ENCODE measurements around the gene GBX1.

The GBX1 gene

DNA sequence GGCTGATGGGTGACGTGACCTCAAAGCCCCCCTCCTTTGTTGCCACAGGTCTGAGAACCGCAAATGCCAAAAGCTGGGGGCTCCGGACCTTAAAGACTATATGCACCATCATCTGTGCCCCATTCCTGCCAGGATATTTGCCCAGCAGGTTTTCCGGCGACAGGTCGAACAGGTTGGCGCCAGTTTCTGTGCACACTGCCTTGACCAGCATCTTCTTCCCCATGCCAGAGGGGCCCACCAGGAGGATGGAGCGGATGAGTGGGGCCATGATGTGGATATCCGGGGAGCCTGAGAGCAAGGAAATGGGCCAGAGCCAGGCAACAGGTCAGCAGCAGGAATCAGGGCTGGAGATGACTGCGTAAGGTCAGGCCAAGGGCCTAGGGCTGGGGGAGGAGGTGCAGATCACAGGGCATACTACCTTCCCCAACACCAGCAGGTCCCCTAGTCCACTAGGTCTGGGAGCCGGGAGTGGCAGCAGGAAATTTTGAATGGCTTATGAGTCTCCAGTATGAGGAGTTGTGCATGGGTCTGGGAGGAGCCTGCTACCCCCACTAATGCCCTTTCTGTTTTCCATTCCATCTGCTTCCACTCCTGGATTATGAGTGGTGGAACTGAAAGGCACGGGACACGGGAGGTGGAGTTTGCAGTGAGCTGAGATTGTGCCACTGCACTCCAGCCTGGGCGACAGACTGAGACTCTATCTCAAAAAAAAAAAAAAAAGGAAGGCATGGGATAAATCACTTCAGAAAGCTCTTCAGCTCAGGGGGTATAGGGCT lies 25.9 kb upstream of the GBX1 start:
- no peak for DNase-seq

DNA sequence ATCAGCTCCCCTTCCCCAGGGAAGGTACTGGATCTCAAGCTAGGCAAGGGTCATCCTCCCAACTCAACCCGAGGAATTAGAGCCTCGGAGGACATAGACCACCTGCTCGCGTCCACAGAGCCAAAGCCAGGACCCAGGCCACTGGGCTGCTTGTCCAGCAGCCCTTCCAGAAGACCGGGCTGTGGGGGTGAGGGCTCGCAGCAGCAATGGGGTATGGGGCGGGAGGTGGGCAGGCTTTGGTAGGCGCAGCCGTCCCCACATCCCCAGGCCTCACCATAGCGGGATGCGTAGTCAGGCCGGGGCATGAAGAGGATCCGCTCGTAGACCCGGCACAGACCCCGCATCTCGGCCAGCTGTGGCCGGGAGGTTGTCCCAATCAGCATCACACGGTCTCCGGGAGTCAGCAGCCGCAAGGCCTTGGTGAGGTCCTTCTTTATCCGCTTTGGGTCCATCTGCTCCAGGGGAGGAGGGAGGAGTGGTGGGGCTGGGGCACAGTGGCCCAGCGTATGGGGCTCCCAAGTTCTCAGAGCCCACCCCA lies 24.6 kb upstream of the GBX1 start:
- no peak for DNase-seq

DNA sequence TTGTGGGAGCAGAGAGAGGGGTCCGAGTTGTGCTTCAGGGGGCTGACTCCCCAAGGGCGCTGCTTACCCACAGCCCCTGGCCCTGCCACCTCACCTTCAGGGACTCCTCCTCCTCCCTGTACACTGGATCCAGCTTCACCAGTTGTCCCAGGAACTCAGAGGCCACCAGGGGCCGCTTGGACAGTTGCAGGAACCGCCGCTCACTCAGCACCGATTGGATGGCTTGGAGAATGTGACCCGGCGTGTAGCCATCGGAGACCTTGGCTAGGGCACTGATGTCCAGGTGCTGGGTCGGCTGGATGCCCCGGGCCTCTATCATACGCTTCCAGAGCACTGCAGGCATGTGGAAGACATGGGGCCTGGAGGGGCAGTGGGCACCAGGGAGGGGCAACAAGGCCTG lies 24.1 kb upstream of the GBX1 start:
- no peak for DNase-seq

DNA sequence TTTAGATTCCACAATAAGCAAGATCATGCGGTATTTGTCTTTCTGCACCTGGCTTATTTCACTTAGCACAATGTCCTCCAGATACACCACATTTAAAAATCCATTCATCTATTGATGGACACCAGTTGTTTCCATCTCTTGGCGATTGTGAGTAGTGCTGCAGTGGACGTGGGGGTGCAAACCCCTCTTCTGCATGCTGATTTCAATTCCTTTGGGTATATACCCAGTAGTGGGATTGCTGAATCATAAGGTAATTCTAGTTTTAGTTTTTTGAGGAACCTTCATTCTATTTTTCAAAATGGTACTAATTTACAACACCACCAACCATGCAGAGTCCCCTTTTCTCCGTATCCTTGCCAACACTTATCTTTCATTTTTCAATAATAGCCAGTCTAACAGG lies 21.5 kb upstream of the GBX1 start:
- no peak for DNase-seq

DNA sequence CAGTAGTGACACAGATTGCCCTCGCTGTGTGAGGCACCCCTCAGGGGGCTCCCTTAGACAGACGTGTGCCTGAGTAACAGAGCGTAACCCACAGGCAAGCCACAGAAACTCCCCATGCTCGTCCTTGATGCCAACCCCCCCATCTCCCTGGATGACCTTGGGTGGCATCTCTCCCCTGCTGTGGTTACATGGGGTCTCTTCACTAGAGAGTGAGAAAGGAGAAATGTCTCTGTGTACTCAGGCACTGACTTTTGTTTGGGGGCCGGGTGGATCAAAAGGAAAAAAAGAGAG lies 20.7 kb upstream of the GBX1 start:
- no peak for DNase-seq

DNA sequence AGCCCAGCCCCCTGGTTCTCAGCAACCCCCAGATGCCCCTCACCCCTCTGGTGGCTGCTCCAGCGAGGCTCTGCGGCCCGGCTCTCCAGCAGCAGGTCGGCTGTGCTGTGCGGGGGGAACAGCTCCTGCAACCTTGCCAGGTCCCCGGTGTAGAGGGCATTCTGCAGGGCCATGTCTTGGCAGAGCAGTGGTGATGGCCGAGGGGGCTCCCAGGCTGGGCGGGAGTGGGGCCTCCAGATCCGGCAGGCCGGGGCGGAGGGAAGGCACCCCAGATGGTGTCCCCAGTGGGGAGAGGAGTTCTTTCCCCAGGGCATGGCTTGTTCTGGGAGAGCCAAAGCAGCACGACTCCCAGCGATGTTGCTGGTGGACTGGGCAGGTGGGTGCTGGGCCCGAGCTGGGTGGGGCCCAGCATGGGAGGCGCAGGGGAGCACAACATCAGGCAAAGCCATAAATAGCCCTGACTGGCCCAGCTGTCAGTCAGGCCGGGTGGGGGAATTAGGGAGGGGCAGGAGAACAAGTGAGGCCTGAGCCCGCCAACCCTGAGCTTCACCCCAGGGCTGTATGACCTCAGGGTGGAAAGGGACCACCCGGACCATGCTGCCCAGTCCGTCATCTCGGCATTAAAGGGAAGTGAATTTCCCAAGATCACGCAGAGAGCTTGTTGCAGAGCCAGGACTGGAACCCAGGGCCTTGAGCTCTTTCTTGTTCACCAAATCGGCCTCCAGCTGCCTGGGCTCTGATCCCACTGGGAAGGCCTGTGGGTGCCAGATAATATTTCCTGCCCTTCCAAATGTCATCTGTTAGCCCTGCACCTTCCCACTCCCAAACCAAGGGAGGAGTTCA lies 20.1 kb upstream of the GBX1 start:
- DNase-seq = no peak

DNA sequence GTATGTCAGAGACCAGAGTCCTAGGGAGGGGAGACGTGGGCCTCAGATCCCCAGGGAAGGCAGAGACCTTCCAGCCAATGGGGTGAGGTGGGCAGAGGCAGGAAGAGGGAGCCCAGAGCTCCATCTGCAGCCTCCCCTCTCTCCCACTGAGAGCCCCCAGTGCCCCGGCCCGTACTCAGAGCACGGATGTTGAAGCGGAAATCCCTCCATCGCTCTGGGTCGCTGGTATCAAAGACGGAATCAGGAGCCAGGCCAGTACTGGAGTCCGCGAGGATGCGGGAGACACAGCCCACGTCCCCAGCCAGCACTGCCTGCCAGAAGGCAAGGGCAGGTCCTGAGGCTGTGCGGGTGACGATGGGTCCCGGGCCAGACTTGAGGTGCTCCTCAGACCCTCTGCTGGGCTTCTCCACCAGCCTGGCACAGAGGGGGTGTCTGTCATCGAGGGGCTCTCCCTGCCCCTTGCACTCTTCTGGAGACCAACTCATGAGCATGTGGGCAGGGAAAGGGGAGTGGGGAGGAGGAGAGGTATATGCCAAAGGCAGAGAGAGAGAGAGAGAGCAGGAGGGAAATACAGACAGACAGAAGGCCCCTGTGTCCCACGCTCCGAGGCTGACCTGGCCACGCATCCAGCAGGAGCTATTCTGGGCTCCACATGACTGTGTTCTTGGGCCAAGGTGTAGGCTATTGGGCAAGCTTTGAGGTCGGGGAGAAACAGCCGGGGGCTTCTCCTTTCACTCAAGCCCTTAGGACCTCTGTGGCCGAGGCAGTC lies 19.3 kb upstream of the GBX1 start, which contains the start of gene ASB10:
Gene ASB10, minus strand, starts transcription at position 611 of the 769 bp plus-strand sequence. Its CDS starts 120 bp downstream, at position 491.
- DNase-seq = no peak

DNA sequence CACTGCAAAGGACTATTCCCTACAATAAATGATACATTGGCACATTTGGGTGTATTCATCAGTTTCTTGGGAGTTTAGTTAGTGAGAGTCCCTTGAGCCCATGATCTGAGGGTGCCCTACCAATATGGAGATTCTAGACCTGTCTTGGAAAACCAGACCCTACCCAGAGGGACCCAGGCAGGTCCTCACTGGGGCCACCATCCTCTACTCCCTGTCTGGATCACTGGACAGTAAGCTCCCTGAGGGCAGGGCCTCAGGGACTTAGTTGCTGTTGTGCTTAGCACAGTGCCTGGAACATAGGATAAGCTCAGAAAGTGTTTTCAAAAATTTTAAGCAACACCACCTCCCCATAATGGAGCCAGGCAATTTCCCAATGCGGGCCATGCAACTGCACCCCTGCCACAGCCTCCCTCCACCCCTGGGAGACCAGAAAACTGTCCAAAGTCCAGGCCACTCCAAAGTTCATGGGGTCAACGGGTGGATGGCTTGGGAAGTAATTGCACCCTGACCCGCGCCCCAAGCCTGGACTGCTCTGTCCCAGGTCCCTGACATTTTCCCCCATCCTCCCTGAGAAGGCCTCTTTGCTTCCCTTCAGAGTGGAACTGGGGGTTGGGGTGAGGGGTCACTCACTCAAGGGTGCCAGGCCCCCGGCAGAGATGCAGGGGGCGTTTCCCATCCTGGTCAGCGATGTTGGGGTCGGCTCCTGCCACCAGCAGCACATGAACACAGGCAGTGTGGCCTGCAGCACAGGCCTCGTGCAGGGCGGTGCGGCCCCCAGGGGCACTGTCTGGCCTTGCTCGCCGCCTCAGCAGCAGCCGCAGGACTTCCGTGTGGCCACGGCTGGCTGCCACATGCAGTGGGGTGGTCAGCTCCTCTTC lies 18.5 kb upstream of the GBX1 start:
- no peak for DNase-seq

DNA sequence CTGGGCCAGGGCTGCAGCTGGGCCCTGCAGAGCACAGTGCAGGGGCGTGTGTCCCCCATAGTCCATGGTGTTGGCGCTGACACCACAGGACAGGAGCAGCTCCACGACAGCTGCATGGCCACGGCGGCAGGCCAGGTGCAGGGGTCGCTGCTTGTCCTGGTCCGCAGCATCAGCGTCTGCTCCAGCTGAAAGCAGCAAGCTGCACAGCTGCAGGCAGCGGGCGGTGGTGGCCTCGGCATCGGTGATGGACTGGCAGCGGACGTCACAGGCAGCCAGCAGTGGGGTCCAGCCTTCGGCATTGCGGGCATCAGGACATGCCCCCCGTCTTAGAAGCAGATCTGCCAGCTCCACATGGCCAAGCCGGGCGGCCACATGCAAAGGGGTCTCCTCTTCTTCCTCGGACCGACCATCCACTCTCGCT lies 13.5 kb upstream of the GBX1 start:
- DNase-seq = no peak

DNA sequence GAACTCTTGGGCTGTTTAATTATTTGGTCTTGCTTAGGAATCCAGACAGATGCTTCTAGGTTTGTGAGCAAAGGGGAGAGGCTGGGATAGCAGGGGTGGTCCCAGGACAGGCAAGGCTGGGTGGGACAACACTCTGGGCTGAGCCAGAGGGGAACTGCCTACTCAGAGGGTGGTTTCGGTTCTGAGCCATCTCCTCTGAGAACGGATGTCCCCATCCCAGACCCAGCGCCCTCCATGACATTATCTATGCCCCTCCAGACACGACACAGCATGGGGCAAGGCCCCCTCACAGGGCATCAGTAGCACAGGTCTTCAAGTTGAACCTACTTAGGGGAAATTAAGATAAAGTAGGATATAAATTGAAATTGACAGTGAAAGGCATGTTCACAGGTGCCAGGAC lies 12.5 kb upstream of the GBX1 start:
- no peak for DNase-seq

DNA sequence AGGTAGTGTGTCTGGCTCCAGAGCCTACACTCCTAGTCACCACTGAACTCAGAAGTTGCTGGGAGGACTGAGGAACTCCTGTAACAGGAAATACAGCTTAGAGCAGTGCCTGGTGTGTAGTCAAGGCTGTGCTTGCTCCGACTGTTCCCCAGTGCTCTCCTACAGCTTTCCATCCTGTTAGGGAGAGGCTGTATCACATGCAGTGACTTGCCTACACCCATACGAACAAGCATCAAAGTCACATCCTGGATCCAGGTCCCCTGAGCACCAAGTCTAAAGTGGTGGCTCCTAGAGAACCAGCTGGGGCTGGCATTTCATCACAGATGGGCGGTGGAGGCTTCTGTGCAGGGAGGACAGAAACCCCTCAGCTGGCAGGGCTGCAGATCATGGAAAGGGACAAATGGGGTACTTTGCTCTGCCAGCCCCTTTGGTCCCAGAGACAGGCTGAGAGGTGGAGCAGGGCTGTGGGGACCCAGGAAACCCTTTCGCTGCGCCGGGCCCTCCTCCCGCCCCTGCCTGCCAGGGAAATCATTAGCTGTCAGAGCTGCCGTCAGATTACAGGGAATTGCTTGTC lies 11.9 kb upstream of the GBX1 start:
- no peak for DNase-seq

DNA sequence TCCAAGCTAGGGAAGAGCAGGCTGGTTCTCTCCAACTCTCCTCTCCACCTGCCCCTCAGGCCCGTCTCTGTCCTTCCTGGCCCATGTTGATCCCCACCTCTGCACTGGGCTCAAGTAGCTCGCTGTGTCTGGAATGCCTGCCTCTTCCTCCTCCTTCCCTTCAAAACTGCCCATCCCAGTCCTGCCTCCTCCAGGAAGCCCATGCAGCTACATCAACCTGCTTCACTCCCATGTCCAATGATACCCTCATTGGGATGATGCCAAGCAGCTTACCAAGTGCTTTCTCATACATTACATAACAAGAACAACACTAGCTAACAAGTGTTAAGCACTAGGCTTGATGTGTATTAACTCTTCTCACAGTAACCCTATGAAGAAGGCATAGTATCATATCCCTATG lies 11.3 kb upstream of the GBX1 start:
- DNase-seq = no peak

DNA sequence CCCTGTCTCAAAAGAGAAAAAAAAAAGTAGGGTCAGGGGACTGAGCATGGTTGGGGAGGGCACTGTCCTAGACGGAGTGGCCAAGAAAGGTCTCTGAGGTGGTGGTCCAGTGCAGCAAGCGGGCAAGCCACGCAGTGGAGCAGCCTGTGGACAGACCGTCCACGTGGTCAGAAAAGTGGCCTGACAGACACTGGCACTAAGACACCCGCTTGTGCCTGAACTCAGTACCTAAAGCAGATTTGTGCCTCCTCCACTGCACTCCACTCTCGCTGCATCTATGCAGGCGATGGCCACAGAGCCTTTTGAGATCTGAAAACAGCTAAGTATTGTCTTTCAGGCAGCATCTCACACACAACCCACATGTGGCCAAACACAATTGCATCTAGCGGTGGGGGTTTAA lies 10.7 kb upstream of the GBX1 start:
- DNase-seq = no peak

DNA sequence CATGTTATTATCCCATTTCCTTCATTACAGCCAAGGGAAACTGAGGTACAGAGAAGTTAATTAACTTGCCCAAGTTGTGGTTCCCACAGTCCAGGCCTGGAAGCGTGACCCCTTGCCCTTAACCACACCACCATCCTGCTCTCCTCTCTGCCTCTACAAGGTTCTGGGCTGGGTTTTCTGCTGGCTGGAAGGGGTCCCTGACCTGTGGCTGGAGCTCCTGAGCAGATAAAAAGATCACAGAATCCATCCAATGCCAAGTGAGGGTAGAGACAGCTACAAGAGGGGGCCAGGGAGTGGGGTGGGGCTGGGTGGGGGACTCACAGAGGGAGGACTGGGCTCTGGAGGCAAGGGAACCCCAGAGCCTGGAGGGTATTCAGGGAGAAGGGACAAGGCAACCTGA lies 9.8 kb upstream of the GBX1 start:
- no peak for DNase-seq

DNA sequence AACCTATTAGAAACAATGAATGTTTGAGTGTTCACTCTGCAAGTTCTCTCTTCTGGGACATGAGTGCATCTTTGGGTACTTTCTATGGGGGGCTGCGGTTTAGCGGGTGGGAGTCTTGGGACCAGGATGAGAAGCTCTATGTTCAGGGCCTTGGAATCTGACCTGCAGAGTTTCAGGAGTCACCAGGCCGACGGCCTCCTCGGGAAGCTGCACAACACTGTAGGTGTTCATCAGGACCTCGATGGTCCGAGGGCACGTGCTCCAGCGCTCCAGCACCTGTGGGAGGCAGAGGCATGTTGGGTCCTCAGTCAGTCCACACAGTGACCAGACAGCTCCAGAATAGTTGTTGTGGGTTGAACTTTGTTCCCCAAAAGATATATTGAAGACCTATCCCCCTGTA lies 8.9 kb upstream of the GBX1 start:
- no peak for DNase-seq

DNA sequence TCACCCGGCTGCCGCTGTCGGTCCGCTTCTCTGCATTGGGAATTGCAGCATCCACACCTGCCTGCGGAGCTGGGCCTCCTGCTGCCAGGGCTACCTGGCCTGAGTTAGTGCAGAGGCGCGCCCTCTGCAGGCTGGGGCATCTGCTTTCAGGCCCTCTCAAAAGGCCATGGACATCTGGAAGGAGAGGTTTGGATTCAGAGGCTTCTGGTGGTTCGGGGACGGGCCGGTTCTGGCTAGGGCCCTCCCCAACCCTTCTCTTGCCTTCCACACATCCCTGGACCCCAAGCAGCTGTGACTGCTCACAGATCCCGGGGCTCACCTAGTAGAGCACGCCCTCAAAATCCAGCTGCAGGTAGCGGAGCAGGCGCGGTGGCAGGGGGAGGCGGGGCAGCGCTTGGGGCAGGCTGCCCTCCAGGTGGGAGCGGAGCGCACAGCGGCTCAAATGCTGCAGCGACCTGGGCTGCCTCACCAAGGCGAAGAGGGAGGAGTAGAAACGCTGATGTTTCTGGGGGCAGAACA lies 8.4 kb upstream of the GBX1 start:
- no peak for DNase-seq

DNA sequence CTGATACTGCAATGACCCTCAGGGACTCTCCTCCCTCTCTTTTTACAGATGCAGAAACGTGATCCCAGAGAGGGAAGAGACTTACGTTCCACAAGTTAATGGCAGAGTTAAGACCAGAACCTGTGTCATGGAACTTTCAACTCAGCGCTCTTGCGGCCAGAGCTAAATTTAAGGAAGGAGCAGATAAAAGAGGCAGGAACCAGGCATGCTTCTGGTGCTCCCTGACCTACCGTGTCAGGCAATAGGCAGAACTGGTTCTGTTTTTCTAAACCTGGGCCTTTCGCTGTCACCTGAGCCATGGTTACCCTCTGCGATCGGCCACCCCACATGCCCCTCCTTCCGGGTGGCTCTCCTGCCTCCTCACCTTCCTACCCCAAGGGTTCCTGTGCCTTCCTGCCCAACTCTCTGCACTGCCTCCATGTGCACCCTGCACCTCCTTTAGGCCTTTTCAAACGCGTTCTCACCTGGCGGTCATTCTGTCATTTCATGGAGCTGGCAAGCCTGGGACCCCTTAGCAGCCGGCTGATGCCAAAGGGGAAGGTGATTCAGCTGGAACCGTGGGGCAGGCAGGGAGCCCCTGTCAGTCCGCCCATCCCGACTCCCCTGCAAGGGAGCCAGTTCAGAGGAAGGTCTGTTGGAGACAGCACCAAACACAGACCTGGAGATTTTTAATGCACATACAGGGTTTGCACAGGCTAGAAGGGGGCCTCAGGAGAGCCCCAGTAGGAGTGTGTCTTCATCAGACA lies 7.7 kb upstream of the GBX1 start:
- DNase-seq = no peak

DNA sequence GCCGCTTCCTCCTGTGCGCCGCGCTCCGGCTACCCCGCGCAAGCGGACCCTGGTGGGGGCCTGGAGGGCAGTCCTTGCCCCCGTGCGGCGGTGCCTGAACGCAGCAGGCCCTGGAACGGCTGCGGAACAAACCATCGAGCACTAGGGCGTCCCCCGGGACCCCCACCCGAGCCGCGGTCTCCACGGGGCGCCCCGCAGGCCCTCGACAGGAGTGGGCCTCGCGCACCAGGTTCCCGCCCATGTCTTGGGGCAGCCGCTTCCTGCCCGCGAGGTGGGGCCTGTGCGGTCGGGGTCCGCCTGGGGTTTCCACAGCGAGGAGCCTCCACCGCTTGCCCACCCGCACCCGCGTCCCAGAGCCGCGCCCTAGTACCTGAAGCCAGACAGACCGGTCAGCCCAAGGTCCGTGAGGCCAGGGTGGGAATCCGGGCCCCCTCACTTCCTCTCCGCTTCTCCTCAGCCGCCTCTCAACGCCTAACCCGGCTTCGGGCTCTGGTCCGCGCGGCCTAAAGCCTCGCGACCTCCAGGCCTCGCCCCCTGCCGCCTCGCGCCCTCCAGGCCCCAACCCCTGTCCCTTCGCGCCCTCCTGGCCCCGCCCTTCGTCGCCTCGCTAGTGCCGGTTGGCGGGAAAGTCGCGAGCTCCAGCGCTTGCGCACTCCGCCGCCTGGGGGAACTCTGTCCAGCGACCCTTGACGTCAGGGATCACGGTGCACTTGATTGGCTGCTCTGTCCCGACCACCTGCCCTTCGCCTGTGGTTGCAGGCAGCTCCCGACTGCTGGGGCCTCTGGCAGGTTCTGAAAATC lies 7.0 kb upstream of the GBX1 start:
- DNase-seq = peak; percentile 29

DNA sequence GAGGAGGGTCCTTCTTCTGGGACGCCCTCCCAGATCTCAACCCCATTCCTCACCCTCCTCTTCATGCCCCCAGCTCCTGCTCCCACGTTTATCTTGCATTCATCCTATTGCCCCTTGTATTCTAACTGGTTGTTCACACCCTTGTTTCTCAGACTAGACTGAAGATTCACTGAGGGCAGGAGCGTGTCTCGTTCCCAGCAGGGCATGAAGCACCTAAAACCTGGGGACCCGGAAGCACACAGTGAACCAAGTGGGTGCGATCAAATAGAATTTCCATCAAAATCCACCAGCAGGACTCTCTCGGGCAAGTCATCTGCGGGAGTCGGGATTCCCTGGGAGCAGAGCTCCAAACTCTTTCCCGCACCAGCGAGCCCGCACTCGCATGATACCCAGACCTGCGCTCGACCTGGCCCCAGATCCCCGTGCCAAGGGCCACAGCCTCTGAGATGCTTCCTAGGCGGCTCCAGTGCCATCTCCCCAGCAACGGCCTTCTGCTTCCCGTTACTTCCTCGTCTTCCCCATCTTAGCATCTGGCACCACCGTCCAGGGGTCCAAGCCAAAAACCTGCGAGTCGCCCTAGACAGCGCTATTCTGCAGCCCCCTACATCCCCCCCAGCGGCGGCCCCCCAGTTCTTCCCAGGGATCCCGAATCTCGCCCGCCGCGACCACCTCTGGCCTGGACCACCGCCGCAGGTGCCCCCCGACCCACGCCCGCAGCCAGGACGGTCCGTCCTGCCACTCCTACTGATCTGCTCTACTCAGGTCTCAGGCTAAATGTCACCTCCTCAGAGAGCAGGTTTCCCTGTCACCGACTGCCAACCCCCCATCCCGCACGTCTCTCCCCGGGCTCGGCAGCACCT lies 6.1 kb upstream of the GBX1 start:
- no peak for DNase-seq

Data from CD4-positive, alpha-beta T cell treated with Interleukin-6 for 4 hours (primary cell).